Measurements from ENCODE around the gene ZCCHC17. TPM values are rescaled to one million over a fixed set of nuclear protein-coding genes. Genes with fewer than 3 reads are reported as not detected.

Gene ZCCHC17
- 12.2 TPM for total RNA-seq
- long read RNA-seq, transcript ZCCHC17-201 (8 exons, 1,605 nt): major isoform, 16 of 54 reads
- long read RNA-seq, partial matches to known transcripts: 3 of 54 reads
- long read RNA-seq, other reads (novel, unspliced or antisense): 31 of 54 reads

GRCh38 chr1:31296486-31297276 is at the start of gene ZCCHC17, which contains the start of gene SNRNP40:
ZCCHC17 (plus strand) TSS chr1:31297032; CDS start chr1:31310099, 13,067 bp downstream.
SNRNP40 (minus strand) TSS chr1:31296788; CDS start chr1:31296751, 37 bp downstream.
- intact Hi-C loops (cut with micrococcal nuclease): no loop called here
- H3K27me3 ChIP-seq (ENCODE audit: low read depth): no peaks in the 10 kb centered on the region
- H3K4me1 ChIP-seq: peaks cover 43% of the 10 kb centered on the region

GRCh38 chr1:31248276-31248675 is 48.6 kb upstream of the ZCCHC17 start:
- no peak for DNase-seq
- intact Hi-C loops (cut with micrococcal nuclease): no loop called here
- no peak for TF ChIP-seq CTCF (IDR thresholded peaks at IDR 0.05; ENCODE audit: borderline replicate concordance)
- no peaks in the 10 kb centered on the region for H3K27me3 ChIP-seq (ENCODE audit: low read depth)
- no peaks in the 10 kb centered on the region for H3K36me3 ChIP-seq
- H3K4me3 ChIP-seq: no peak overlapping the region
- no peaks in the 10 kb centered on the region for H3K4me1 ChIP-seq
- H3K27ac ChIP-seq (replicated peaks): no peak overlapping the region
- H3K9me3 ChIP-seq (replicated peaks): no peaks in the 10 kb centered on the region

More at GRCh38 chr1:31296486-31297276, at the start of gene ZCCHC17, which contains the start of gene SNRNP40:
- peak within 1 kb of the TSS; percentile 89 for H3K4me3 ChIP-seq
- peak within 1 kb of the TSS; percentile 90 for H3K27ac ChIP-seq (replicated peaks)
- peak; percentile 30 for TF ChIP-seq CTCF (IDR thresholded peaks at IDR 0.05; ENCODE audit: borderline replicate concordance)
- DNase-seq: peak; percentile 92
- peaks cover 21% of the 10 kb centered on the region for H3K36me3 ChIP-seq
- no peaks in the 10 kb centered on the region for H3K9me3 ChIP-seq (replicated peaks)

GRCh38 chr1:31249854-31250253 is 47.0 kb upstream of the ZCCHC17 start:
- intact Hi-C loops (cut with micrococcal nuclease): no loop called here
- no peak for TF ChIP-seq CTCF (IDR thresholded peaks at IDR 0.05; ENCODE audit: borderline replicate concordance)
- Histone ChIP-seq H3K27me3 (ENCODE audit: low read depth) (no peaks in the 10 kb centered on the region), H3K4me3 (no peak overlapping the region), H3K9me3 (replicated peaks) (no peaks in the 10 kb centered on the region), H3K36me3 (no peaks in the 10 kb centered on the region), H3K4me1 (no peaks in the 10 kb centered on the region), H3K27ac (replicated peaks) (no peak overlapping the region)
- DNase-seq: no peak

GRCh38 chr1:31257213-31257612 is 39.6 kb upstream of the ZCCHC17 start:
- H3K27ac ChIP-seq (replicated peaks): no peak overlapping the region
- intact Hi-C loops (cut with micrococcal nuclease): no loop called here
- H3K4me3 ChIP-seq: no peak overlapping the region
- no peaks in the 10 kb centered on the region for H3K27me3 ChIP-seq (ENCODE audit: low read depth)
- no peaks in the 10 kb centered on the region for H3K4me1 ChIP-seq
- DNase-seq: no peak
- TF ChIP-seq CTCF (IDR thresholded peaks at IDR 0.05; ENCODE audit: borderline replicate concordance): no peak
- no peaks in the 10 kb centered on the region for H3K9me3 ChIP-seq (replicated peaks)
- H3K36me3 ChIP-seq: peaks cover 57% of the 10 kb centered on the region

GRCh38 chr1:31258581-31258980 is 38.3 kb upstream of the ZCCHC17 start:
- Histone ChIP-seq H3K4me3 (no peak overlapping the region), H3K27me3 (ENCODE audit: low read depth) (no peaks in the 10 kb centered on the region), H3K9me3 (replicated peaks) (no peaks in the 10 kb centered on the region), H3K27ac (replicated peaks) (no peak overlapping the region), H3K4me1 (no peaks in the 10 kb centered on the region), H3K36me3 (peaks cover 70% of the 10 kb centered on the region)
- no peak for DNase-seq
- intact Hi-C loops (cut with micrococcal nuclease): no loop called here
- TF ChIP-seq CTCF (IDR thresholded peaks at IDR 0.05; ENCODE audit: borderline replicate concordance): no peak

Data from left ventricle myocardium inferior (tissue), 1 donor.